ENCODE measurements around the gene ARPC4.

The ARPC4 gene

GRCh38 chr3:9837701-9838582 lies 45.1 kb downstream of the ARPC4 start:
- H3K9me2 ChIP-seq (ENCODE audit: low read depth, low read length) = no peaks in the 10 kb centered on the region
- H3K27ac ChIP-seq (ENCODE audit: low read depth, low read length, poor library complexity, severe bottlenecking) = no peak overlapping the region
- no peaks in the 10 kb centered on the region for H3F3A ChIP-seq (ENCODE audit: insufficient read depth, low read length)
- no peak overlapping the region for H2AFZ ChIP-seq (ENCODE audit: low read length)
- no peak overlapping the region for H3K4me2 ChIP-seq (ENCODE audit: low read length)
- peaks cover 10% of the 10 kb centered on the region for H3K4me1 ChIP-seq (ENCODE audit: insufficient read depth, low read length, severe bottlenecking)
- H3K36me3 ChIP-seq (ENCODE audit: insufficient read depth, low read length) = peaks cover 78% of the 10 kb centered on the region
- no peaks in the 10 kb centered on the region for H3K79me2 ChIP-seq (ENCODE audit: insufficient read depth, low read length)
- no peaks in the 10 kb centered on the region for H4K20me1 ChIP-seq (ENCODE audit: insufficient read depth, low read length)
- H3K27me3 ChIP-seq (ENCODE audit: insufficient read depth, low read length) = no peaks in the 10 kb centered on the region
- no peak overlapping the region for H3K4me3 ChIP-seq (ENCODE audit: low read depth, low read length, poor library complexity, severe bottlenecking)
- no peak overlapping the region for H3K9ac ChIP-seq (ENCODE audit: low read length)
- no peaks in the 10 kb centered on the region for H3K9me3 ChIP-seq (ENCODE audit: low read length)
- TF ChIP-seq CTCF (IDR thresholded peaks at IDR 0.05; ENCODE audit: low read length) = no peak
- no peak for TF ChIP-seq EZH2 (IDR thresholded peaks at IDR 0.05; ENCODE audit: borderline replicate concordance, low read length)

DNA sequence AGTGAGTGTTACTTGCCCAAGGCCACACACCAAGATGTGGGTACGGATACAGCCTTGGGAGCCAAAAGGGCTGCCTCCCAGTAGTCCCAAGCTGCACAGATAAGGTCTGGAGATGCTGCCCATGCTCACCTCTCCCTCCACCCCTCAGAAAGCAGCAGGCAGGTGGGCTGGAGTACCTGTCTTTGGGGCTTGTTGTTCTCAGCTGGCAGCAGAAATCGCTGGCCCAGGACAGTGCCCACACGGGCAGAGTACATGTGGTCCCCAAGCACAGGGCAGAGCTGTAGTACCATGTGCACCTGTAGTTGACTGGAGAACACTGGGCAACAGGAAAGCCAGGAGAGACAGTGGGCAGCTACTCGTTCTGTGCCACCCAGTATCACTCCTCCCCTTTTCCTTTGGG lies 46.0 kb downstream of the ARPC4 start:
- Histone ChIP-seq H2AFZ (ENCODE audit: low read length) (no peak overlapping the region), H3K27me3 (ENCODE audit: insufficient read depth, low read length) (no peaks in the 10 kb centered on the region), H4K20me1 (ENCODE audit: insufficient read depth, low read length) (no peaks in the 10 kb centered on the region), H3K27ac (ENCODE audit: low read depth, low read length, poor library complexity, severe bottlenecking) (no peak overlapping the region), H3F3A (ENCODE audit: insufficient read depth, low read length) (no peaks in the 10 kb centered on the region), H3K9me3 (ENCODE audit: low read length) (no peaks in the 10 kb centered on the region), H3K9ac (ENCODE audit: low read length) (no peak overlapping the region), H3K79me2 (ENCODE audit: insufficient read depth, low read length) (no peaks in the 10 kb centered on the region), H3K36me3 (ENCODE audit: insufficient read depth, low read length) (peaks cover 72% of the 10 kb centered on the region), H3K9me2 (ENCODE audit: low read depth, low read length) (no peaks in the 10 kb centered on the region), H3K4me1 (ENCODE audit: insufficient read depth, low read length, severe bottlenecking) (peaks cover 13% of the 10 kb centered on the region), H3K4me2 (ENCODE audit: low read length) (no peak overlapping the region), H3K4me3 (ENCODE audit: low read depth, low read length, poor library complexity, severe bottlenecking) (no peak overlapping the region)
- TF ChIP-seq EZH2 (IDR thresholded peaks at IDR 0.05; ENCODE audit: borderline replicate concordance, low read length) = no peak

DNA sequence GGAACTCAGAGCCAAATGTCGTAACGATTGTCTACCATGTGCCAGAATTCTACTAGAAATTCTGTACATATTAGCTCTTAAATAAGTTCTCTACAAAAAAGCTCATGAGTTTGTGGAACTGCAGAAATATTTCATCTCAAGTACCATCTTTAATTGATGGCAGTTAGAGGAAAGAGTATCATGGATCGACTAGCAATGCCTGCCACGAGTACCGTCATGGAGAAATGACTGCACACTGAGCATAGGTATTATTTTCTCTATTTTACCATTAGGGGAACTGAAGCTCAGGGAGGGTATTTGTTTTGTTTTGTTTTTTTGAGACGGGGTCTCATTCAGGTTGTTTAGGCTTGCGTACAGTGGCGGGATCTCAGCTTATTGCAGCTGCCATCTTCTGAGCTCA lies 48.1 kb downstream of the ARPC4 start:
- Histone ChIP-seq H3K9ac (ENCODE audit: low read length) (no peak overlapping the region), H3K36me3 (ENCODE audit: insufficient read depth, low read length) (peaks cover 53% of the 10 kb centered on the region), H3K4me3 (ENCODE audit: low read depth, low read length, poor library complexity, severe bottlenecking) (no peak overlapping the region), H2AFZ (ENCODE audit: low read length) (no peak overlapping the region), H3K4me1 (ENCODE audit: insufficient read depth, low read length, severe bottlenecking) (peaks cover 19% of the 10 kb centered on the region), H3K79me2 (ENCODE audit: insufficient read depth, low read length) (no peaks in the 10 kb centered on the region), H3K9me3 (ENCODE audit: low read length) (no peaks in the 10 kb centered on the region), H3K27me3 (ENCODE audit: insufficient read depth, low read length) (no peaks in the 10 kb centered on the region), H3K9me2 (ENCODE audit: low read depth, low read length) (no peaks in the 10 kb centered on the region), H4K20me1 (ENCODE audit: insufficient read depth, low read length) (no peaks in the 10 kb centered on the region), H3K4me2 (ENCODE audit: low read length) (no peak overlapping the region), H3K27ac (ENCODE audit: low read depth, low read length, poor library complexity, severe bottlenecking) (no peak overlapping the region), H3F3A (ENCODE audit: insufficient read depth, low read length) (no peaks in the 10 kb centered on the region)
- TF ChIP-seq EZH2 (IDR thresholded peaks at IDR 0.05; ENCODE audit: borderline replicate concordance, low read length) = no peak
- TF ChIP-seq CTCF (IDR thresholded peaks at IDR 0.05; ENCODE audit: low read length) = no peak
